H9 (cell line): ENCODE measurements around the gene DPP10. TPM values are rescaled to one million over a fixed set of nuclear protein-coding genes. Genes with fewer than 3 reads are reported as not detected.

ENCODE experiments used
- DNase-seq: peaks from one replicate; pipeline ENCODE4 v3.0.0-alpha.2; 2017
- H2AFZ ChIP-seq: one replicate; pipeline ENCODE4 v1.6.1; 2013; ENCODE audit warnings: mild to moderate bottlenecking, low read length, control low read depth, moderate library complexity
- H2AK5ac ChIP-seq: 2 replicates; pipeline ENCODE4 v1.6.1; 2013; ENCODE audit warnings: low read length, control low read depth, mixed read lengths; ENCODE audit not compliant: insufficient read length
- H2BK120ac ChIP-seq: one replicate; pipeline ENCODE4 v1.6.1; 2013; ENCODE audit warnings: low read depth, mild to moderate bottlenecking, low read length, control low read depth, inconsistent platforms; ENCODE audit not compliant: poor library complexity, severe bottlenecking
- H2BK12ac ChIP-seq: 2 replicates; pipeline ENCODE4 v1.6.1; 2013; ENCODE audit warnings: low read length, control low read depth, mixed read lengths, low read depth; ENCODE audit not compliant: insufficient read length
- H2BK15ac ChIP-seq: 2 replicates; pipeline ENCODE4 v1.6.1; 2013; ENCODE audit warnings: low read depth, low read length, control low read depth
- H2BK20ac ChIP-seq: one replicate; pipeline ENCODE4 v1.6.1; 2013; ENCODE audit warnings: low read depth, mild to moderate bottlenecking, low read length, control low read depth, inconsistent platforms; ENCODE audit not compliant: poor library complexity, severe bottlenecking
- H2BK5ac ChIP-seq: 2 replicates; pipeline ENCODE4 v1.6.1; 2013; ENCODE audit warnings: low read length, control low read depth, mixed read lengths; ENCODE audit not compliant: insufficient read length
- H3K14ac ChIP-seq: 2 replicates; pipeline ENCODE4 v1.6.1; 2013; ENCODE audit warnings: low read length, control low read depth; ENCODE audit not compliant: insufficient read depth
- H3K18ac ChIP-seq: 2 replicates; pipeline ENCODE4 v1.6.1; 2013; ENCODE audit warnings: low read depth, mild to moderate bottlenecking, mixed read lengths, low read length, control low read depth; ENCODE audit not compliant: insufficient read length
- H3K23ac ChIP-seq: 2 replicates; pipeline ENCODE4 v1.6.1; 2013; ENCODE audit warnings: low read length, control low read depth, mixed read lengths, low read depth; ENCODE audit not compliant: insufficient read length
- H3K23me2 ChIP-seq: 2 replicates; pipeline ENCODE4 v1.6.1; 2013; ENCODE audit warnings: low read depth, mild to moderate bottlenecking, mixed read lengths, low read length, control low read depth; ENCODE audit not compliant: insufficient read length, poor library complexity, severe bottlenecking
- H3K27ac ChIP-seq: 2 replicates; pipeline ENCODE4 v1.5.1; 2013; ENCODE audit warnings: low read length, control low read depth, mixed read lengths, low read depth; ENCODE audit not compliant: insufficient read length
- H3K27me3 ChIP-seq: 2 replicates; pipeline ENCODE4 v1.6.1; 2013; ENCODE audit warnings: low read length, control low read depth, inconsistent platforms; ENCODE audit not compliant: insufficient read depth
- H3K4ac ChIP-seq: 2 replicates; pipeline ENCODE4 v1.6.1; 2013; ENCODE audit warnings: low read depth, mild to moderate bottlenecking, control low read depth, inconsistent platforms, low read length, moderate library complexity
- H3K4me1 ChIP-seq: 2 replicates; pipeline ENCODE4 v1.6.1; 2013; ENCODE audit warnings: low read length, control low read depth, inconsistent platforms; ENCODE audit not compliant: insufficient read depth
- H3K4me2 ChIP-seq: 2 replicates; pipeline ENCODE4 v1.6.1; 2013; ENCODE audit warnings: low read length, control low read depth, mixed read lengths; ENCODE audit not compliant: insufficient read length, insufficient read depth
- H3K56ac ChIP-seq: 2 replicates; pipeline ENCODE4 v1.6.1; 2013; ENCODE audit warnings: low read depth, mild to moderate bottlenecking, mixed read lengths, low read length, control low read depth; ENCODE audit not compliant: insufficient read length
- H3K79me1 ChIP-seq: 2 replicates; pipeline ENCODE4 v1.6.1; 2013; ENCODE audit warnings: low read depth, mild to moderate bottlenecking, moderate library complexity, low read length, control low read depth, inconsistent platforms; ENCODE audit not compliant: insufficient read depth, poor library complexity, severe bottlenecking
- H3K79me2 ChIP-seq: 2 replicates; pipeline ENCODE4 v1.6.1; 2013; ENCODE audit warnings: low read length, control low read depth, inconsistent platforms; ENCODE audit not compliant: insufficient read depth
- H3K9ac ChIP-seq: 2 replicates; pipeline ENCODE4 v1.6.1; 2013; ENCODE audit warnings: low read length, control low read depth, mixed read lengths; ENCODE audit not compliant: insufficient read length; ENCODE audit errors: extremely low read depth
- H3K9me3 ChIP-seq: one replicate; pipeline ENCODE4 v1.6.1; 2013; ENCODE audit warnings: low read depth, low read length, inconsistent platforms; ENCODE audit not compliant: control insufficient read depth
- H3T11ph ChIP-seq: one replicate; pipeline ENCODE4 v1.6.1; 2013; ENCODE audit warnings: mild to moderate bottlenecking, low read length, control low read depth, inconsistent platforms
- H4K20me1 ChIP-seq: one replicate; pipeline ENCODE4 v1.6.1; 2013; ENCODE audit not compliant: control insufficient read depth, insufficient read length, insufficient read depth
- H4K5ac ChIP-seq: 2 replicates; pipeline ENCODE4 v1.6.1; 2013; ENCODE audit warnings: low read depth, mild to moderate bottlenecking, mixed read lengths, low read length, control low read depth; ENCODE audit not compliant: insufficient read length
- H4K8ac ChIP-seq: replicated peaks from 2 replicates; pipeline ENCODE4 v1.6.1; 2013; ENCODE audit warnings: low read length, control low read depth, mixed read lengths, low read depth; ENCODE audit not compliant: insufficient read length
- H4K91ac ChIP-seq: 2 replicates; pipeline ENCODE4 v1.6.1; 2013; ENCODE audit warnings: low read depth, mild to moderate bottlenecking, moderate library complexity, mixed read lengths, low read length, control low read depth; ENCODE audit not compliant: insufficient read length
- H3K27ac Mint-ChIP-seq, 3 experiments: 2 replicates in 2 of 3; 3 replicates in 1 of 3; pipeline ENCODE4 v1.8.0; 2020 to 2021; ENCODE audit warnings: mixed read lengths in 3 of 3, mild to moderate bottlenecking in 1 of 3, moderate library complexity in 1 of 3
- H3K27me3 Mint-ChIP-seq: 2 replicates; pipeline ENCODE4 v1.8.0; 2021; ENCODE audit warnings: low read depth, mild to moderate bottlenecking, moderate library complexity, mixed read lengths
- H3K36me3 Mint-ChIP-seq, 3 experiments: 2 replicates in 2 of 3; 3 replicates in 1 of 3; pipeline ENCODE4 v1.8.0; 2020 to 2021; ENCODE audit warnings: low read depth in 3 of 3, mixed read lengths in 3 of 3; ENCODE audit not compliant: insufficient read depth in 1 of 3
- H3K4me1 Mint-ChIP-seq, 2 experiments: 2 replicates each; pipeline ENCODE4 v1.8.0; 2020; ENCODE audit warnings: mixed read lengths in 2 of 2
- H3K4me3 Mint-ChIP-seq, 2 experiments: 2 replicates in 1 of 2; 3 replicates in 1 of 2; pipeline ENCODE4 v1.8.0; 2020 to 2021; ENCODE audit warnings: mild to moderate bottlenecking in 2 of 2, mixed read lengths in 2 of 2, moderate library complexity in 1 of 2
- H3K9me3 Mint-ChIP-seq, 2 experiments: 2 replicates in 1 of 2; 3 replicates in 1 of 2; pipeline ENCODE4 v1.8.0; 2020; ENCODE audit warnings: mild to moderate bottlenecking in 2 of 2, mixed read lengths in 2 of 2, moderate library complexity in 1 of 2
- CTCF ChIP-seq: fragments of 200-600 bp; sonication (generic); conservative IDR thresholded peaks from 3 replicates; pipeline ENCODE4 v1.8.0; 2021; ENCODE audit warnings: antibody characterized with exemption, mild to moderate bottlenecking
- WGBS: extraction: QIAGEN DNeasy Blood & Tissue Kit; methylation state at CpG from one replicate; pipeline ENCODE4 v1.1.7; 2013; ENCODE audit warnings: missing lambda C conversion rate, low lambda C conversion rate, mixed read lengths; ENCODE audit not compliant: insufficient read length; ENCODE audit errors: extremely low coverage; 5-methylcytosine and 5-hydroxymethylcytosine counted together
- total RNA-seq: library from RNA; stranded (reverse); gene quantifications from 2 replicates; pipeline ENCODE4 v1.2.1, GENCODE V29; 2021

Gene DPP10
- total RNA-seq, 1 experiment from 2014 or later, result 11.3 TPM

GRCh38 chr2:114496959-114497358 is 54.5 kb downstream of the DPP10 start:
- Histone ChIP-seq H3K27ac (no peak overlapping the region), H3K23me2 (no peaks in the 10 kb centered on the region), H2BK20ac (no peak overlapping the region), H4K20me1 (no peaks in the 10 kb centered on the region), H3K18ac (no peak overlapping the region), H3K4ac (no peak overlapping the region), H2BK5ac (no peak overlapping the region), H3K79me2 (no peaks in the 10 kb centered on the region), H4K8ac (no peak overlapping the region), H3K23ac (no peak overlapping the region), H3T11ph (no peak overlapping the region), H3K4me1 (no peaks in the 10 kb centered on the region), H3K14ac (no peak overlapping the region), H2BK12ac (no peak overlapping the region), H4K91ac (no peak overlapping the region), H2BK15ac (no peak overlapping the region), H3K79me1 (no peaks in the 10 kb centered on the region), H3K4me2 (no peak overlapping the region), H2BK120ac (no peak overlapping the region), H3K9me3 (no peaks in the 10 kb centered on the region), H3K27me3 (no peaks in the 10 kb centered on the region), H4K5ac (no peak overlapping the region), H3K9ac (no peak overlapping the region), H2AK5ac (no peak overlapping the region), H3K56ac (no peak overlapping the region), H2AFZ (no peak overlapping the region)
- TF ChIP-seq CTCF, result no peak
- Mint-ChIP-seq H3K36me3 (no peaks in the 10 kb centered on the region), H3K27me3 (no peaks in the 10 kb centered on the region), H3K4me1 (peaks cover 0 to 2% of the 10 kb centered on the region in 2 experiments; a peak in 1 of 4 replicates), H3K9me3 (peaks cover 0 to 4% of the 10 kb centered on the region in 2 experiments; a peak in 1 of 5 replicates), H3K27ac (no peak overlapping the region), H3K4me3 (no peak overlapping the region)
- no peak for DNase-seq
- WGBS, result no CpG with 5 or more reads among the region's 12 CpGs
